ENCODE data around the gene LYPD5.
"Not testable (repeated sequence)": the region's sequence is repeated elsewhere in the genome, so short reads cannot be mapped to it uniquely, and the experiment has no call there.

Gene LYPD5

GRCh38 chr19:43806401-43806800 is 4.2 kb upstream of the LYPD5 start:
- not testable (repeated sequence) for DNase-seq (ENCODE audit: low read depth)

GRCh38 chr19:43804432-43804831 is 2.2 kb upstream of the LYPD5 start:
- no peak for DNase-seq (ENCODE audit: low read depth)

GRCh38 chr19:43799502-43800142 is 2.6 kb downstream of the LYPD5 start:
- DNase-seq (ENCODE audit: low read depth): no peak

GRCh38 chr19:43798546-43799409 is 3.5 kb downstream of the LYPD5 start:
- DNase-seq (ENCODE audit: low read depth): no peak

GRCh38 chr19:43798026-43798545 is 4.2 kb downstream of the LYPD5 start:
- no peak for DNase-seq (ENCODE audit: low read depth)

GRCh38 chr19:43797556-43797955 is 4.7 kb downstream of the LYPD5 start:
- no peak for DNase-seq (ENCODE audit: low read depth)

- DNase-seq (ENCODE audit: low read depth): no peak
These were observed 5.1 kb downstream of the LYPD5 start for GRCh38 chr19:43797118-43797517.

- DNase-seq (ENCODE audit: low read depth): no peak
These were observed 11.7 kb downstream of the LYPD5 start for GRCh38 chr19:43790587-43790986.

- DNase-seq (ENCODE audit: low read depth): no peak
These were observed 13.2 kb downstream of the LYPD5 start for GRCh38 chr19:43789029-43789428.

GRCh38 chr19:43786665-43787064 is 15.6 kb downstream of the LYPD5 start:
- DNase-seq (ENCODE audit: low read depth): no peak

GRCh38 chr19:43784981-43785808 is 17.1 kb downstream of the LYPD5 start:
- peak; percentile 66 for DNase-seq (ENCODE audit: low read depth)

- peak; percentile 83 for DNase-seq (ENCODE audit: low read depth)
These were observed 17.8 kb downstream of the LYPD5 start for GRCh38 chr19:43784241-43784980.

GRCh38 chr19:43783636-43784035 is 18.6 kb downstream of the LYPD5 start:
- no peak for DNase-seq (ENCODE audit: low read depth)

GRCh38 chr19:43782689-43783231 is 19.5 kb downstream of the LYPD5 start:
- no peak for DNase-seq (ENCODE audit: low read depth)

GRCh38 chr19:43782311-43782660 is 20.0 kb downstream of the LYPD5 start:
- DNase-seq (ENCODE audit: low read depth): no peak

- no peak for DNase-seq (ENCODE audit: low read depth)
These were observed 20.5 kb downstream of the LYPD5 start for GRCh38 chr19:43781630-43782310.

- DNase-seq (ENCODE audit: low read depth): peak; percentile 62
These were observed 21.3 kb downstream of the LYPD5 start, which contains the start of gene KCNN4 for GRCh38 chr19:43780706-43781525. Gene KCNN4 (minus strand): TSS chr19:43780973. CDS start chr19:43780861, 112 bp downstream.

GRCh38 chr19:43779820-43780219 is 22.4 kb downstream of the LYPD5 start:
- no peak for DNase-seq (ENCODE audit: low read depth)

GRCh38 chr19:43779147-43779819 is 23.0 kb downstream of the LYPD5 start:
- DNase-seq (ENCODE audit: low read depth): no peak
